HT1080 (cell line): ENCODE measurements around the gene CRYGB. TPM values are rescaled to one million over a fixed set of nuclear protein-coding genes. Genes with fewer than 3 reads are reported as not detected.
A peak's percentile ranks its signal among the peaks of the same experiment; 100 is the strongest.
"Not testable (repeated sequence)": the region's sequence is repeated elsewhere in the genome, so short reads cannot be mapped to it uniquely, and the experiment has no call there.

Experiments
- DNase-seq: peaks from one replicate; pipeline ENCODE4 v3.0.0-alpha.2; 2015; ENCODE audit warnings: low read depth
- total RNA-seq: library from RNA; depleted of rRNA; stranded (reverse); fragments of >200 nt; shearing (Covaris generic); gene quantifications from 2 replicates; pipeline ENCODE4 v1.2.3, GENCODE V29; 2014; rRNA removed

Gene CRYGB
- total RNA-seq, 1 experiment from 2014 or later: not detected

GRCh38 chr2:208118918-208119317, 27.0 kb downstream of the CRYGB start:
- no peak for DNase-seq

DNA sequence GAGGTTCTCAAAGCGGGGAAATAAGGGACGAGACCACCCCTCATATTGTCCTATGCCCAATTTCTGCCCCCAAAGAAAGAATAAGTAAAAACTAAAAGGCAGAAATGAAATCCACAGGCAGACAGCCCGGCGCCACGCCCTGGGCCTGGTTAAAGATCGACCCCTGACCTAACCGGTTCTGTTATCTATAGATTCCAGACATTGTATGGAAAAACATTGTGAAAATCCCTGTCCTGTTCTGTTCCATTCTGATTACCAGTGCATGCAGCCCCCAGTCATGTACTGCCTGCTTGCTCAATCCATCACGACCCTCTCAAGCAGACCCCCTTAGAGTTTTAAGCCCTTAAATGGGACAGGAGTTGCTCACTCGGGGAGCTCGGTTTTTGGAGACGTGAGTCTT, 28.6 kb downstream of the CRYGB start:
- DNase-seq: not testable (repeated sequence)

DNA sequence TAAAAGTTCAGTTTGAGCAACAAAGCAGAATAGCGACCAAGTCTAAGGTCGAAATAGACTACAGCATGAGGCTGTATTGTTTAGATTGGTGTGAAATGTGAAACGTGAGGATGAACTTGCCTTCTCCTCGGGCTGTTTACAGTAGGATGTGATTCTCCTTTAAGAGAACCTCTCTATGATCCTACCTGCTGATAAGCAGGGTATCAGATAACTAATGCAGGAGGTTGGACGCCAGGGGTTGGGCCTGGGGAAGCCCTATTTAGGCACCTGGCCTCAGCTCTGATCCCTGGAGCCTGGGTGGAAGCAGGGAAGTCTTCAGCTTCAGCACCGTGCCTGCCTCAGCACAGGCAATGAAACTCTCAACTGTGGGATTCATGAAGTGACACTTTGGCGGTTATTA, 33.0 kb downstream of the CRYGB start:
- no peak for DNase-seq

DNA sequence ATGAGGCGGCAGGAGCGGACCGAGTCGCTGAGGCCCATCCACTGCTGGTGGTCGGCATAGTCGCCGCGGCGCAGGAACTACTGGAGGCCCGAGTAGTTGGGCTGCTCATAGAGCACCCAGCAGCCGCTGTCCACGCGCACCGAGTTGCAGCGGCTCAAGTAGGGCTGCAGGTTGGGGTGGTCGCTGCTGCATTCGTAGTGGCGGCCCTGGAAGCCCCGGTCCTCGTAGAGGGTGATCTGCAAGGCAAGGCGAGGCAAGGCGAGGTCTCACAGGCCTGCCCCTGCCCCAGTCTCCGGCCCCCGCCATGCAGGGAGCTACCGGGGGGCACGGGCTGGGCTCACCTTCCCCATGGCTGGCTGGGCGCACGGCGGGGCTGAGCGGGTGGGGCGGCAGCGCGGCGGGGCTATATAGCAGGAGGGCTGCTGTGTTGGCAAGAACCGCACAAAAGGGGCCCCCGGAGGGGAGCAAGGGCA, 33.6 kb downstream of the CRYGB start:
- not testable (repeated sequence) for DNase-seq

GRCh38 chr2:208103616-208104015, 42.3 kb downstream of the CRYGB start:
- no peak for DNase-seq

DNA sequence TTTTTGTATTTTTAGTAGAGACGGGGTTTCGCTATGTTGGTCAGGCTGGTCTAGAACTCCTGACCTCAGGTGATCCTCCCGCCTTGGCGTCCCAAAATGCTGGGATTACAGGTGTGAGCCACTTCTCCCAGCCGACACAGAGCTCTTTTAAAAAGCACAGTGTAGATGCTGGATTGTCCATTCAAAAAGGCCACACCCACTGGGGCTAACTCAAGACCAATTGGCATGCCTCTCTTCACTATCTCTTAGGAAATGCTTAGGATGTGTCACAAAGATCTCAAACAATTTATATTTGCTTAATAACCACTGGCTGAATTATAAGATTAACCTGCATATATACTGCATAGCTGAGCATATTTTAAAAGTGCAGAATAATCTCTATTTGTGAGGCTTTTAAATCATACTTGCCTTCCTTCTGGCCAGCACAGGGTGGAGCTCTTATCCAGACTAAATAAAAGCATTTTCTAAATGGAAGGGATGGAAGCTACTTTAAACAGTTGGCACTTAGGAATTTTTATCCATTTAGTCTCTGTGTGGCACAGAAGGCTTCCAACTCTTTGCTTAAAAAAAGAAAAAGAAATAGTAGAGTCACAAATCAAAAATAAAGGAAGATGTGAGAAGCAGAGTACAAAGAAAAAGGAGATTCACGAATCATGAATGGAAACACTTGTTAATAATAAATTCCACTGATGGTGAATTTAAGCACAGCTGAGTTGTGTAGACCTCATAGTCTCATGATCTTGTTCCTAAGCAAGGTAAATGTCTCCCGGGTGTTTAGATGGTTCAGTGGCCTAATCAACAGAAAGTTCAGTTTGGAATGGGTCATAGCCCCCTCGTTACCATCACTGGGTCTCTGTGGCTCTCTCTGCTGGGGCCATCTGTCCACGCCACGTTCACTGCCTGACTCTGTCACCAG, 44.0 kb downstream of the CRYGB start:
- peak; percentile 42 for DNase-seq

GRCh38 chr2:208099682-208100470, 46.1 kb downstream of the CRYGB start:
- DNase-seq: no peak

DNA sequence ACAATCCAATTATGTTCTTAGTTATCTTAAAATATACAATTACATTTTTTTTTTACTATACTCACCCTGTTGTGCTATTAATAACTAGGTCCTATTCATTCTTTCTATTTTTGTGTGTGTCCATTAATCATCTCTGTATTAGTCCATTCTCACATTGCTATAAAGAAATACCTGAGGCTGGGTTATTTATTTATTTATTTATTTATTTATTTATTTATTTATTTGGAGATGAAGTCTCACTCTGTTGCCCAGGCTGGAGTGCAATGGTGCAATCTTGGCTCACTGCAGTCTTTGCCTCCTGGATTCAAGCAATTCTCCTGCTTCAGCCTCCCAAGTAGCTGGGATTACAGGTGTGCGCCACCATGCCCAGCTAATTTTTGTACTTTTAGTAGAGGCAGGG, 47.3 kb downstream of the CRYGB start:
- not testable (repeated sequence) for DNase-seq

DNA sequence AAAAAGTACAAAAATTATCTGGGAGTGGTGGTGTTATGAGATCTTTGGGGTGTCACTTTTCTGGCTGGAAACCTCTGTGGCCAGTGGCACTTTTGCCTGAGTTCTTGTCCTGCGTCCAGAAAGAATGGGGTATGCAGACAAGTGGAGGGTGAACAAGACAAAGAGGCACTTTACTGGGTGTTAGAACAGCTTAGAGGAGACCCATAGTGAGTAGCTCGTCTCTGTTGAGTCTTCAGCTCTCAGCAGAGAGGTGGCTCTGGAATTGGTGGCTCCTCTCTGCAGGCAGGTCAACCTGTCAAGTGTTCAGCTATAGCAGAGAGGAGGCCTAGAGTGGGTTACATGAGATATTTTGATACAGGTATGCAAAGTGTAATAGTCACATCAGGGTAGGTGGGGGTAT, 47.7 kb downstream of the CRYGB start:
- DNase-seq: no peak

- DNase-seq: no peak
These were observed 48.2 kb downstream of the CRYGB start for GRCh38 chr2:208097801-208098200.

GRCh38 chr2:208097313-208097712, 48.6 kb downstream of the CRYGB start:
- DNase-seq: no peak

- no peak for DNase-seq
These were observed 49.9 kb downstream of the CRYGB start for GRCh38 chr2:208096080-208096479.

GRCh38 chr2:208093128-208093527, 52.8 kb downstream of the CRYGB start:
- no peak for DNase-seq

Other genes with a start within 250 kb of the CRYGB start
- 5.5 and 7.8 TPM in 2 replicates for gene PLEKHM3, start 120.6 kb downstream of the CRYGB start, total RNA-seq
- not detected in 2 replicates for gene CRYGD, start 21.6 kb downstream of the CRYGB start, total RNA-seq
- gene CRYGC, start 16.3 kb downstream of the CRYGB start, total RNA-seq: 0.17 TPM in 1 of 2 replicates, not detected in the other
- gene CRYGA, start 17.4 kb upstream of the CRYGB start, total RNA-seq: not detected in 2 replicates
- not detected in 2 replicates for gene C2orf80, start 43.9 kb upstream of the CRYGB start, total RNA-seq
- gene IDH1, start 108.9 kb upstream of the CRYGB start, total RNA-seq: 62.6 and 66.3 TPM in 2 replicates
- gene PIKFYVE, start 120.1 kb upstream of the CRYGB start, total RNA-seq: 12.6 and 16.2 TPM in 2 replicates